ENCODE measurements around the gene SLC9A7.

SLC9A7 gene

DNA sequence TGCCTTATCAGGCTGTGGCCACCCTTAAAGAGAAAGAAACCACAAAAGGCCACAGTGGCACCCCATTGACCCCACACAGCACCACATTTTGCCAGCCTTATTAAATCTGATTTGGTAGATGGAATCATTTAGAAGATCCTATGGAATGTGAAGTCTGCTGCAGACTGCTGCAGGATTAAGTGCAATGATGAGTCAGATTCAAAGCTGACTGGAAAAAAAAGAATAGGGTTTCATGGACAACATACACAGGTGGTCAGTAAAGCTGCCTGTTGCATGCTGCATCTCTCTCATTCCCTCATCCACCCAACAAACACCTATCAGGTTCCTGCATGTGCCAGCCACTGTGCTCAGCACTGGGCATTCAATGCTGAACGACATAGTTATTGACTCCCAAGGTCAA is 128.8 kb downstream of the SLC9A7 start:
- Histone ChIP-seq H3K27ac (no peak overlapping the region), H3K9me3 (no peaks in the 10 kb centered on the region), H3K4me1 (no peaks in the 10 kb centered on the region), H3K36me3 (no peaks in the 10 kb centered on the region), H3K27me3 (no peaks in the 10 kb centered on the region), H3K4me3 (no peak overlapping the region)
- intact Hi-C loops (cut with DNase I; ENCODE audit: low total_unique reads) = no loop called here
- no peak for TF ChIP-seq CTCF (IDR thresholded peaks at IDR 0.05)
- no peak for DNase-seq

GRCh38 chrX:46628460-46629371 is 130.2 kb downstream of the SLC9A7 start:
- TF ChIP-seq CTCF (IDR thresholded peaks at IDR 0.05) = no peak
- intact Hi-C loops (cut with DNase I; ENCODE audit: low total_unique reads) = no loop called here
- Histone ChIP-seq H3K27me3 (no peaks in the 10 kb centered on the region), H3K4me1 (no peaks in the 10 kb centered on the region), H3K36me3 (no peaks in the 10 kb centered on the region), H3K27ac (no peak overlapping the region), H3K9me3 (no peaks in the 10 kb centered on the region), H3K4me3 (no peak overlapping the region)
- peak; percentile 80 for DNase-seq

- Histone ChIP-seq H3K4me3 (no peak overlapping the region), H3K27me3 (no peaks in the 10 kb centered on the region), H3K27ac (no peak overlapping the region), H3K4me1 (peaks cover 0 to 2% (median 0%) of the 10 kb centered on the region in 4 donors), H3K36me3 (no peaks in the 10 kb centered on the region), H3K9me3 (no peaks in the 10 kb centered on the region)
- no peak for TF ChIP-seq CTCF (IDR thresholded peaks at IDR 0.05)
- intact Hi-C loops (cut with DNase I; ENCODE audit: low total_unique reads) = no loop called here
- DNase-seq = peak in 1 of 2 donors; percentile 40
Measured at GRCh38 chrX:46627711-46628419, 131.1 kb downstream of the SLC9A7 start.

DNA sequence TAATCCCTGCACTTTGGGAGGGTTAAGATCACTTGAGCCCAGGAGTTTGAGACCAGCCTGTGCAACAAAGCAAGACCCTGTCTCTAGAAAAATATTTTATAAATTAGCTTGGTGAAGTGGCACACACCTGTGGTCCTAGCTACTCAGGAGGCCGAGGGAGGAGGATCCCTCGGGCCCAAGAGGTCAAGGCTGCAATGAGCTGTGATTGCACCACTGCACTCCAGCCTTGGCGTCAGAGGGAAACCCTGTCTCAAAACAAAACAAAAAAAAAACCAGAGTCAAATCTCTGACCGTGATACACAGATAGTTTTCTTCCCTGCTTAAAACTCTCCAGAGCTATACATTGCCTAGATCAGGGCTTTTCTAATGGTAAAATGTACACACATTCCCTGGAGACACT is 131.9 kb downstream of the SLC9A7 start:
- no peak for TF ChIP-seq CTCF (IDR thresholded peaks at IDR 0.05)
- no peaks in the 10 kb centered on the region for H3K27me3 ChIP-seq
- H3K36me3 ChIP-seq = no peaks in the 10 kb centered on the region
- no peak for DNase-seq
- peaks cover 0 to 7% (median 0%) of the 10 kb centered on the region in 4 donors for H3K4me1 ChIP-seq
- no peak overlapping the region for H3K4me3 ChIP-seq
- intact Hi-C loops (cut with DNase I; ENCODE audit: low total_unique reads) = no loop called here
- no peaks in the 10 kb centered on the region for H3K9me3 ChIP-seq
- H3K27ac ChIP-seq = no peak overlapping the region

DNA sequence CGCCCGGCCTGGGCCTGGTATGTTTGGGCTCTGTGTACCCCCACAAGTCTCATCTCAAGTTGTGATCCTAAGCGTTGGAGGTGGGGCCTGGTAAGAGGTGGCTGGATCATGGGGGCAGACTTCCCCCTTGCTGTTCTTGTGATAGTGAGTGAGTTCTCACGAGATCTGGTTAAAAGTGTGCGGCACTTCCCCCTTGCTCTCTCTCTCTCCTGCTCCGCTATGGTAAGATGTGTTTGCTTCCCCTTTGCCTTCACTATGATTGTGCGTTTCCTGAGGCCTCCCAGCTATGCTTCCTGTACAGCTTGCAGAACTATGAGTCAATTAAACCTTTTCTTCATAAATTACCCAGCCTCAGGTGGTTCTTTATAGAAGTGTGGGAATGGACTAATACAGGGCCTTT is 132.4 kb downstream of the SLC9A7 start:
- peaks cover 0 to 11% (median 0%) of the 10 kb centered on the region in 4 donors for H3K4me1 ChIP-seq
- no peak for TF ChIP-seq CTCF (IDR thresholded peaks at IDR 0.05)
- intact Hi-C loops (cut with DNase I; ENCODE audit: low total_unique reads) = no loop called here
- DNase-seq = peak in 1 of 2 donors; percentile 23
- no peaks in the 10 kb centered on the region for H3K27me3 ChIP-seq
- H3K9me3 ChIP-seq = no peaks in the 10 kb centered on the region
- H3K4me3 ChIP-seq = no peak overlapping the region
- H3K36me3 ChIP-seq = no peaks in the 10 kb centered on the region
- H3K27ac ChIP-seq = no peak overlapping the region
